Neural progenitor cell (in vitro differentiated cells): Measurements from ENCODE around the gene PRPF8. TPM values are rescaled to one million over a fixed set of nuclear protein-coding genes. Genes with fewer than 3 reads are reported as not detected.

Source experiments
- DNase-seq: peaks from one replicate; pipeline ENCODE4 v3.0.0-alpha.2; 2016; ENCODE audit warnings: low spot score
- H2AFZ ChIP-seq: fragments of 200-600 bp; sonication (generic); replicated peaks from 2 replicates; pipeline ENCODE4 v1.6.1; 2016; ENCODE audit warnings: antibody characterized with exemption
- H3F3A ChIP-seq: fragments of 200-600 bp; sonication (generic); 2 replicates; pipeline ENCODE4 v1.6.1; 2016; ENCODE audit warnings: antibody characterized with exemption, low read depth
- H3K27ac ChIP-seq: fragments of 200-600 bp; sonication (generic); 2 replicates; pipeline ENCODE4 v1.5.1; 2016; ENCODE audit warnings: mild to moderate bottlenecking
- H3K27me3 ChIP-seq: fragments of 200-600 bp; sonication (generic); 2 replicates; pipeline ENCODE4 v1.6.1; 2016; ENCODE audit warnings: mild to moderate bottlenecking, moderate library complexity
- H3K36me3 ChIP-seq: fragments of 200-600 bp; sonication (generic); 2 replicates; pipeline ENCODE4 v1.5.1; 2016
- H3K4me1 ChIP-seq: fragments of 200-600 bp; sonication (generic); 2 replicates; pipeline ENCODE4 v1.6.1; 2016; ENCODE audit warnings: mixed run types
- H3K4me2 ChIP-seq: fragments of 200-600 bp; sonication (generic); 2 replicates; pipeline ENCODE4 v1.6.1; 2016
- H3K4me3 ChIP-seq: fragments of 200-600 bp; sonication (generic); 2 replicates; pipeline ENCODE4 v1.5.1; 2016
- H3K79me2 ChIP-seq: fragments of 200-600 bp; sonication (generic); 2 replicates; pipeline ENCODE4 v1.6.1; 2016; ENCODE audit warnings: low read depth
- H3K9ac ChIP-seq: fragments of 200-600 bp; sonication (generic); 2 replicates; pipeline ENCODE4 v1.6.1; 2016
- H3K9me3 ChIP-seq: fragments of 200-600 bp; sonication (generic); 2 replicates; pipeline ENCODE4 v1.5.1; 2016; ENCODE audit warnings: low read depth
- H4K20me1 ChIP-seq: fragments of 200-600 bp; sonication (generic); 2 replicates; pipeline ENCODE4 v1.6.1; 2016; ENCODE audit warnings: low read depth
- H3K27ac Mint-ChIP-seq: 3 replicates; pipeline ENCODE4 v1.8.0; 2021; ENCODE audit warnings: mixed read lengths
- H3K27me3 Mint-ChIP-seq: 2 replicates; pipeline ENCODE4 v1.8.0; 2022; ENCODE audit warnings: low read depth, mild to moderate bottlenecking, inconsistent platforms, moderate library complexity, mixed read lengths; ENCODE audit not compliant: insufficient read depth
- H3K36me3 Mint-ChIP-seq: 3 replicates; pipeline ENCODE4 v1.8.0; 2021; ENCODE audit warnings: mixed read lengths
- H3K4me1 Mint-ChIP-seq: 3 replicates; pipeline ENCODE4 v1.8.0; 2021; ENCODE audit warnings: mixed read lengths
- H3K4me3 Mint-ChIP-seq: 3 replicates; pipeline ENCODE4 v1.8.0; 2021; ENCODE audit warnings: mild to moderate bottlenecking, moderate library complexity, mixed read lengths
- H3K9me3 Mint-ChIP-seq: 3 replicates; pipeline ENCODE4 v1.8.0; 2020; ENCODE audit warnings: mixed read lengths
- EZH2 ChIP-seq: fragments of 200-600 bp; sonication (generic); IDR thresholded peaks from 2 replicates; pipeline ENCODE4 v1.6.1; 2017; ENCODE audit warnings: antibody characterized with exemption, mild to moderate bottlenecking, moderate library complexity
- EZH2phosphoT487 ChIP-seq: fragments of 200-600 bp; sonication (generic); IDR thresholded peaks from 2 replicates; pipeline ENCODE4 v1.6.1; 2017; ENCODE audit warnings: antibody characterized with exemption
- total RNA-seq: library from RNA; depleted of rRNA; stranded (reverse); fragments of >200 nt; gene quantifications from 2 replicates; pipeline ENCODE4 v1.2.3, GENCODE V29; 2015; ENCODE audit warnings: low replicate concordance
- TF ChIP-seq, protein P1 (sequence below): fragments of 200-600 bp; sonication (generic); IDR thresholded peaks from 2 replicates; pipeline ENCODE4 v1.5.1; 2017; ENCODE audit warnings: antibody characterized with exemption, mild to moderate bottlenecking

PRPF8 gene
- total RNA-seq, 1 donor from 2014 or later = 119 TPM

DNA sequence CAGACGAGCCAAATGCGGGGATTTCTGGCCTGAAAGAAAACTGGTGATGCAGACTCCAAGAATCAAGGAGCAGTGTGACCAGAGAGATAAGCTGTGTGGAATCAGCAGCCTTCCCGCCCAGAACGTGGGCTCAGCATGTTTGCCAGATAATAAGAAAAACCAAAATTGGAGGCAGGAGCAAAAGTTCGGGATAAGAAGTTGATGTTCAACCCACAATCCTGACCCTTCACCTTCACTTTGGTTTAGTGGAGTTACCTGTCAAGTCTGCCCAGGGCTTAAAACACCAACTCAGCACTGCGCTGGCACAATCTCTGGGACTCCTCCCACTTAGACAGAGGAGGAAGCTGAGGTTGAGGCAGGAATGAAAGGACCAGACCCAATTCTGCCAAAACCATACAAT, 59.1 kb downstream of the PRPF8 start:
- peaks cover 32% of the 10 kb centered on the region for H3K4me1 ChIP-seq
- H3K36me3 ChIP-seq = no peaks in the 10 kb centered on the region
- H3K4me1 Mint-ChIP-seq = peaks cover 33% of the 10 kb centered on the region
- H4K20me1 ChIP-seq = peaks cover 15% of the 10 kb centered on the region
- H2AFZ ChIP-seq = no peak overlapping the region
- H3K9me3 Mint-ChIP-seq = no peaks in the 10 kb centered on the region
- H3F3A ChIP-seq = peaks cover 30% of the 10 kb centered on the region
- no peaks in the 10 kb centered on the region for H3K79me2 ChIP-seq
- H3K9ac ChIP-seq = no peak overlapping the region
- no peak for DNase-seq
- H3K4me2 ChIP-seq = peak overlapping the region; percentile 90
- TF ChIP-seq EZH2 = no peak
- no peak for TF ChIP-seq EZH2phosphoT487
- TF ChIP-seq, protein P1, sequence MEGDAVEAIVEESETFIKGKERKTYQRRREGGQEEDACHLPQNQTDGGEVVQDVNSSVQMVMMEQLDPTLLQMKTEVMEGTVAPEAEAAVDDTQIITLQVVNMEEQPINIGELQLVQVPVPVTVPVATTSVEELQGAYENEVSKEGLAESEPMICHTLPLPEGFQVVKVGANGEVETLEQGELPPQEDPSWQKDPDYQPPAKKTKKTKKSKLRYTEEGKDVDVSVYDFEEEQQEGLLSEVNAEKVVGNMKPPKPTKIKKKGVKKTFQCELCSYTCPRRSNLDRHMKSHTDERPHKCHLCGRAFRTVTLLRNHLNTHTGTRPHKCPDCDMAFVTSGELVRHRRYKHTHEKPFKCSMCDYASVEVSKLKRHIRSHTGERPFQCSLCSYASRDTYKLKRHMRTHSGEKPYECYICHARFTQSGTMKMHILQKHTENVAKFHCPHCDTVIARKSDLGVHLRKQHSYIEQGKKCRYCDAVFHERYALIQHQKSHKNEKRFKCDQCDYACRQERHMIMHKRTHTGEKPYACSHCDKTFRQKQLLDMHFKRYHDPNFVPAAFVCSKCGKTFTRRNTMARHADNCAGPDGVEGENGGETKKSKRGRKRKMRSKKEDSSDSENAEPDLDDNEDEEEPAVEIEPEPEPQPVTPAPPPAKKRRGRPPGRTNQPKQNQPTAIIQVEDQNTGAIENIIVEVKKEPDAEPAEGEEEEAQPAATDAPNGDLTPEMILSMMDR = no peak
- no peaks in the 10 kb centered on the region for H3K9me3 ChIP-seq
- H3K4me3 Mint-ChIP-seq = peak overlapping the region; percentile 87
- H3K27ac ChIP-seq = no peak overlapping the region
- H3K27me3 Mint-ChIP-seq = peaks cover 7% of the 10 kb centered on the region
- peaks cover 2% of the 10 kb centered on the region for H3K36me3 Mint-ChIP-seq
- no peak overlapping the region for H3K27ac Mint-ChIP-seq
- H3K4me3 ChIP-seq = no peak overlapping the region
- peaks cover 21% of the 10 kb centered on the region for H3K27me3 ChIP-seq

DNA sequence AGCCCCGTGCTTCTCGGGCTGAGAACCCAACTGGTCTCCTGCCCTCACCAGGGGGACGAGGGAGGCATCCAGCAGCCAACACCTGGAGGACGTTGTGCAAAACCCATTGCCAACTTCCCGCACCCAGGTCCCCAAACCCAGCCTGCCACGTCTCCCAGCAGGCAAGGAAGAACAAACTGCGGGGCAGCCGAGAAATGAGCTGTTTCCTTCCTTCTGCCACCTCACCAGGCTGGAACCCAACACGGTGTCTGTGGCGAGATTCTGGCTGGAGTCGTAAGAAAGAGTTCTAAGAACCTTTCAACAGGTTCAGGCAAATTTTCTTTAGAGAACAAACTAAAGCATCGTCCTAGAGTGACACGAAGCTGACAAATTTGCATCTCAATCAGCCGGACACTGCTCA, 59.6 kb downstream of the PRPF8 start:
- H3K9me3 ChIP-seq = no peaks in the 10 kb centered on the region
- Mint-ChIP-seq H3K27ac (no peak overlapping the region), H3K36me3 (peaks cover 2% of the 10 kb centered on the region)

DNA sequence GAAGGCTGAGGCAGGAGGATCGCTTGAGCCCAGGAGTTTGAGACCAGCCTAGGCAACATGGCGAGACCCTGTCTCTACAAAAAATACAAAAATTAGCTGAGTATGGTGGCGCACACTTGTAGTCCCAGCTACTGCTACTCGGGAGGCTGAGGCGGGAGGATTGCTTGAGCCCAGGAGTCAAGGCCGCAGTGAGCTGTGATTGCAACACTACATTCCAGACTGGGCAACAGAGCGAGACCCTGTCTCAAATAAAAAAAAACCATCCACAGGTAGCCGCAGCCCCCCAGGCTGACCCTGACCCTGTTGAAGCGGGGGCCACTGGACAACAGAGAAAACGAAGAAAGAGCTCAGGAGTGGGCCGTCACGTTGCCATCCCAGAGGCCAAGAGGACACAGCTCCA, 60.0 kb downstream of the PRPF8 start:
- Histone ChIP-seq H3K36me3 (no peaks in the 10 kb centered on the region), H3F3A (peaks cover 26% of the 10 kb centered on the region), H3K4me1 (peaks cover 32% of the 10 kb centered on the region), H2AFZ (no peak overlapping the region), H3K4me2 (no peak overlapping the region), H3K27ac (no peak overlapping the region), H3K4me3 (no peak overlapping the region), H4K20me1 (peaks cover 15% of the 10 kb centered on the region), H3K9me3 (no peaks in the 10 kb centered on the region), H3K79me2 (no peaks in the 10 kb centered on the region), H3K9ac (no peak overlapping the region), H3K27me3 (peaks cover 12% of the 10 kb centered on the region)
- DNase-seq = no peak
- TF ChIP-seq, protein P1 = no peak
- TF ChIP-seq EZH2 (no peak), EZH2phosphoT487 (no peak)
- Mint-ChIP-seq H3K4me1 (peaks cover 29% of the 10 kb centered on the region), H3K27ac (no peak overlapping the region), H3K4me3 (no peak overlapping the region), H3K36me3 (peaks cover 2% of the 10 kb centered on the region), H3K27me3 (peaks cover 6% of the 10 kb centered on the region), H3K9me3 (no peaks in the 10 kb centered on the region)

More for the DNA sequence above, 59.6 kb downstream of the PRPF8 start:
- Mint-ChIP-seq H3K27me3 (peaks cover 5% of the 10 kb centered on the region), H3K4me3 (no peak overlapping the region), H3K9me3 (no peaks in the 10 kb centered on the region), H3K4me1 (peaks cover 30% of the 10 kb centered on the region)
- no peak for TF ChIP-seq EZH2
- no peak for TF ChIP-seq EZH2phosphoT487
- TF ChIP-seq, protein P1 = no peak
- no peaks in the 10 kb centered on the region for H3K79me2 ChIP-seq
- H4K20me1 ChIP-seq = peaks cover 15% of the 10 kb centered on the region
- no peak overlapping the region for H3K4me3 ChIP-seq
- no peak for DNase-seq
- H3F3A ChIP-seq = peaks cover 26% of the 10 kb centered on the region
- H3K4me2 ChIP-seq = no peak overlapping the region
- peaks cover 16% of the 10 kb centered on the region for H3K27me3 ChIP-seq
- H3K4me1 ChIP-seq = peaks cover 32% of the 10 kb centered on the region
- no peak overlapping the region for H3K9ac ChIP-seq
- no peak overlapping the region for H2AFZ ChIP-seq
- H3K27ac ChIP-seq = no peak overlapping the region
- no peaks in the 10 kb centered on the region for H3K36me3 ChIP-seq
